K562 (cell line): ENCODE results near the gene COMMD1. TPM values are rescaled to one million over a fixed set of nuclear protein-coding genes. Genes with fewer than 3 reads are reported as not detected.

Experiments
- ATAC-seq: fragments of 200-7000 bp; cut with Tn5 transposase; 3 replicates; pipeline ENCODE4 v1.9.1; 2020; ENCODE audit warnings: moderate library complexity
- BruUV-seq: library from RNA; stranded (reverse); fragments of 400-500 nt; replicated peaks from 2 replicates; lab custom pipeline; 2021; lab: Mats Ljungman, UMichigan
- CTCF ChIA-PET: fragments of 300-600 bp; formaldehyde crosslinking; extraction: SDS; loops from one replicate; lab custom pipeline; 2021; ENCODE audit warnings: low intra/inter-chr PET ratio; lab: Yijun Ruan, JAX
- POLR2A ChIA-PET: fragments of 300-600, 350-650 bp; sonication (Branson Sonifier 250); formaldehyde crosslinking; extraction: SDS; loops from one replicate; lab custom pipeline; 2021; ENCODE audit warnings: antibody characterized with exemption, inconsistent platforms; lab: Yijun Ruan, JAX
- DNase-seq, 4 experiments: peaks; one replicate each; pipeline versions ENCODE4 v3.0.0 to v3.0.0-alpha.2; 2011 to 2018; ENCODE audit warnings: low spot score in 3 of 4, mixed read lengths in 3 of 4; ENCODE audit errors: extremely low read depth in 1 of 4
- FAIRE-seq: peaks from 2 replicates; lab custom pipeline; 2011; peaks lifted over from hg19 to GRCh38; lab: Jason Lieb, UNC
- H2AFZ ChIP-seq: 2 replicates; pipeline ENCODE4 v1.6.0; 2011; ENCODE audit warnings: low read depth, low read length, control low read depth, inconsistent platforms
- H3K27ac ChIP-seq: fragments of 200-600 bp; 3 replicates; pipeline ENCODE4 v1.8.0; 2011; ENCODE audit warnings: low read depth, mild to moderate bottlenecking, control low read depth, inconsistent platforms, low read length, moderate library complexity, mixed read lengths; ENCODE audit errors: extremely low read depth
- H3K27me3 ChIP-seq, 2 experiments: fragments of 300-600 bp in 1 of 2; 2 replicates in 1 of 2; 3 replicates in 1 of 2; pipeline versions ENCODE4 v1.6.0 to v1.8.0; 2011; ENCODE audit warnings: inconsistent platforms in 2 of 2, low read length in 2 of 2, mild to moderate bottlenecking in 1 of 2, mixed read lengths in 1 of 2, moderate library complexity in 1 of 2; ENCODE audit not compliant: control insufficient read depth in 2 of 2, insufficient read depth in 2 of 2
- H3K36me3 ChIP-seq: fragments of 300-600 bp; 3 replicates; pipeline ENCODE4 v1.8.0; 2011; ENCODE audit warnings: mild to moderate bottlenecking, low read length, inconsistent platforms; ENCODE audit not compliant: control insufficient read depth, insufficient read depth
- H3K4me1 ChIP-seq, 2 experiments: fragments of 200-600 bp in 1 of 2; replicated peaks in 1 of 2; 2 replicates in 1 of 2; 3 replicates in 1 of 2; pipeline versions ENCODE4 v1.5.1 to v1.8.0; 2011; ENCODE audit warnings: inconsistent platforms in 2 of 2, low read length in 2 of 2, mild to moderate bottlenecking in 1 of 2, mixed read lengths in 1 of 2, moderate library complexity in 1 of 2; ENCODE audit not compliant: control insufficient read depth in 2 of 2, insufficient read depth in 2 of 2
- H3K4me2 ChIP-seq: 2 replicates; pipeline ENCODE4 v1.6.1; 2011; ENCODE audit warnings: low read length, control low read depth, inconsistent platforms, mixed read lengths; ENCODE audit not compliant: insufficient read depth
- H3K4me3 ChIP-seq: fragments of 200-600 bp; sonication (generic), shearing (Covaris generic); 2 replicates; pipeline ENCODE4 v1.5.1; 2016; ENCODE audit warnings: control low read depth, inconsistent platforms
- H3K79me2 ChIP-seq: fragments of 200-600 bp; 3 replicates; pipeline ENCODE4 v1.8.0; 2011; ENCODE audit warnings: low read length, inconsistent platforms; ENCODE audit not compliant: control insufficient read depth, insufficient read depth
- H3K9ac ChIP-seq, 2 experiments: 2 replicates each; pipeline versions ENCODE4 v1.6.0 to v1.6.1; 2011; ENCODE audit warnings: low read depth in 2 of 2, low read length in 2 of 2, control low read depth in 1 of 2, inconsistent platforms in 1 of 2, mild to moderate bottlenecking in 1 of 2, mixed read lengths in 1 of 2; ENCODE audit not compliant: insufficient read depth in 1 of 2
- H3K9me1 ChIP-seq: one replicate; pipeline ENCODE4 v1.6.0; 2011; ENCODE audit warnings: inconsistent platforms, mild to moderate bottlenecking, low read length, moderate library complexity; ENCODE audit not compliant: control insufficient read depth, insufficient read depth
- H3K9me3 ChIP-seq: replicated peaks from 2 replicates; pipeline ENCODE4 v1.5.1; 2011; ENCODE audit warnings: low read depth, low read length, inconsistent platforms; ENCODE audit not compliant: control insufficient read depth, insufficient read depth
- H4K20me1 ChIP-seq: replicated peaks from 2 replicates; pipeline ENCODE4 v1.6.1; 2011; ENCODE audit warnings: low read length, inconsistent platforms, mixed read lengths; ENCODE audit not compliant: control insufficient read depth, insufficient read depth
- HCFC1 ChIP-seq: IDR thresholded peaks from 2 replicates; pipeline ENCODE4 v1.6.1; 2012; ENCODE audit warnings: low read depth, low read length, improper control_type of control experiment
- JUND ChIP-seq, 2 experiments: IDR thresholded peaks; 2 replicates in 1 of 2; 3 replicates in 1 of 2; pipeline ENCODE4 v1.6.1; 2011; ENCODE audit warnings: borderline replicate concordance in 2 of 2, low read depth in 2 of 2, low read length in 2 of 2, improper control_type of control experiment in 1 of 2, missing biosample characterization in 1 of 2, missing genetic modification characterization in 1 of 2, missing genetic modification reagents in 1 of 2
- L3MBTL2 ChIP-seq: fragments of 450-650 bp; IDR thresholded peaks from 2 replicates; pipeline ENCODE4 v1.6.1; 2016; ENCODE audit warnings: mild to moderate bottlenecking, moderate library complexity
- MGA ChIP-seq: fragments of 450-650 bp; IDR thresholded peaks from 2 replicates; pipeline ENCODE4 v1.6.1; 2016; ENCODE audit warnings: mild to moderate bottlenecking, moderate library complexity
- NCOR1 ChIP-seq: fragments of 450-650 bp; IDR thresholded peaks from 2 replicates; pipeline ENCODE4 v1.6.1; 2016; ENCODE audit warnings: mild to moderate bottlenecking, moderate library complexity
- SMARCE1 ChIP-seq: fragments of 450-650 bp; IDR thresholded peaks from 2 replicates; pipeline ENCODE4 v1.7.1; 2016; ENCODE audit warnings: mild to moderate bottlenecking
- TAL1 ChIP-seq: fragments of 450-650 bp; IDR thresholded peaks from 2 replicates; pipeline ENCODE4 v1.6.1; 2016; ENCODE audit warnings: mild to moderate bottlenecking
- TCF3 ChIP-seq: sonication (generic); formaldehyde crosslinking; IDR thresholded peaks from 2 replicates; pipeline ENCODE4 v1.4.0; 2020; ENCODE audit warnings: mild to moderate bottlenecking, missing genetic modification reagents
- TRIM24 ChIP-seq, 2 experiments: fragments of 450-650 bp; IDR thresholded peaks; 2 replicates each; pipeline ENCODE4 v1.6.1; 2016
- WGBS: fragments of 100-300 bp; shearing (Covaris generic); methylation state at CpG from one replicate; pipeline ENCODE4 v1.1.6; 2016; ENCODE audit warnings: low coverage, mixed read lengths; ENCODE audit not compliant: insufficient coverage; ENCODE audit errors: missing lambda C conversion rate; 5-methylcytosine and 5-hydroxymethylcytosine counted together
- in situ Hi-C: fragments of 300-500 bp; cut with MboI; formaldehyde crosslinking; loops from 4 replicates; pipeline ENCODE4 v1.15.0; 2018; ENCODE audit warnings: inconsistent platforms, mixed read lengths
- intact Hi-C: fragments of 100-400 bp; cut with micrococcal nuclease; formaldehyde crosslinking; loops from 2 replicates; pipeline ENCODE4 v1.14.2; 2022
- polyA plus RNA-seq, 8 experiments: library from polyadenylated mRNA; depleted of rRNA in 4 of 8; stranded (reverse) in 5 of 8; unstranded in 3 of 8; fragments of >200 nt; fragmentation: Nextera tagmentation in 2 of 8; fragmentation: Illumina TruSeq in 1 of 8; extraction: Ambion mirVana in 2 of 8; extraction: Trizol in 1 of 8; gene quantifications; 2 replicates each; pipeline versions ENCODE4 v1.2.1 to v1.2.3, GENCODE V29; 2011 to 2014; ENCODE audit warnings: inconsistent platforms in 1 of 8, missing spikeins in 1 of 8
- total RNA-seq, 7 experiments: library from RNA; depleted of rRNA in 6 of 7; stranded (reverse); fragments of >200 nt in 6 of 7; fragmentation: Illumina TruSeq in 2 of 7; extraction: Trizol in 2 of 7; gene quantifications; 2 replicates each; pipeline versions ENCODE4 v1.2.1 to v1.2.3, GENCODE V29; 2011 to 2021; ENCODE audit warnings: low replicate concordance in 1 of 7

The COMMD1 gene
- total and polyA plus RNA-seq, 9 of the 15 experiments (the other 6 are each of a cell fraction or from before 2014, with no cell fraction given): 14.4 to 77.0 (median 21.4) TPM

- Histone ChIP-seq H3K4me2 (peak overlapping the region; percentile 59), H3K9me1 (peaks cover 4% of the 10 kb centered on the region), H3K4me3 (no peak overlapping the region), H3K27me3 (no peaks in the 10 kb centered on the region), H3K4me1 (peaks cover 7 to 26% of the 10 kb centered on the region in 2 experiments; a peak in 3 of 5 replicates), H2AFZ (peak overlapping the region; percentile 54), H3K27ac (peak overlapping the region; percentile 46; the same call in 2 of the 3 replicates), H3K36me3 (no peaks in the 10 kb centered on the region), H3K79me2 (no peaks in the 10 kb centered on the region), H3K9ac (peak overlapping the region; percentile 17 to 21; a peak in 1 of 4 replicates), H3K9me3 (no peaks in the 10 kb centered on the region), H4K20me1 (no peaks in the 10 kb centered on the region)
- POLR2A ChIA-PET: interaction anchor here (0.6 to 1.6 kb wide), 4 partner anchors 8 to 199 kb away, joined by 3 to 7 read pairs (median 4); no protein-coding TSS in a partner anchor
- intact Hi-C loops: no loop called here
- DNase-seq (peak; percentile 52 to 69 (median 63)), FAIRE-seq (peak; percentile 57), ATAC-seq (peak; percentile 78)
- CTCF ChIA-PET: no interaction called here
- BruUV-seq: no TSS peak
- 1% methylated on average over 4 of the region's 4 CpGs for WGBS
- in situ Hi-C loops: no loop called here
- TF ChIP-seq SMARCE1: 0 out of 2 replicates have a peak, but pooled peaks have one; percentile 49
- peak; percentile 79 for TF ChIP-seq TCF3
- TF ChIP-seq TRIM24 (IDR thresholded peaks at IDR 0.05): 0 out of 4 replicates have a peak, but pooled peaks of 1 of the 2 experiments have one; percentile 16
- no peak for TF ChIP-seq HCFC1
- peak; percentile 60 for TF ChIP-seq TAL1
- TF ChIP-seq L3MBTL2: peak; percentile 67
- TF ChIP-seq NCOR1: peak; percentile 69
- TF ChIP-seq MGA: peak; percentile 33
- peak; percentile 11; the same call in 1 of the 2 replicates for TF ChIP-seq JUND (IDR thresholded peaks at IDR 0.05; ENCODE audit: borderline replicate concordance, low read depth, low read length)
- peak; percentile 50; the same call in 1 of the 3 replicates for TF ChIP-seq JUND (tag; IDR thresholded peaks at IDR 0.05; ENCODE audit: borderline replicate concordance, low read depth, low read length)
These were observed 272.0 kb downstream of the COMMD1 start for GRCh38 chr2:62177392-62178049.
